Breast epithelium (tissue), 4 donors: ENCODE data around the gene SERPINB6. TPM values are rescaled to one million over a fixed set of nuclear protein-coding genes. Genes with fewer than 3 reads are reported as not detected.

ENCODE experiments used
- DNase-seq, 2 donors: peaks; one replicate each; pipeline ENCODE4 v3.0.0-alpha.2; 2019; ENCODE audit warnings: low spot score in 2 of 2
- H3K27ac ChIP-seq, 2 donors: fragments of 200-600 bp; sonication (generic) in 1 of 2; one replicate each; pipeline ENCODE4 v1.5.1; 2016 to 2019; ENCODE audit warnings: mild to moderate bottlenecking in 1 of 2
- H3K27me3 ChIP-seq, 2 donors: fragments of 200-600 bp; sonication (generic) in 1 of 2; one replicate each; pipeline versions ENCODE4 v1.5.1 to v1.6.0; 2017 to 2019; ENCODE audit warnings: control low read depth in 1 of 2, mild to moderate bottlenecking in 1 of 2
- H3K36me3 ChIP-seq: fragments of 200-600 bp; one replicate; pipeline ENCODE4 v1.5.1; 2019
- H3K4me1 ChIP-seq, 2 donors: fragments of 200-600 bp; sonication (generic); one replicate each; pipeline ENCODE4 v1.5.1; 2016 to 2019; ENCODE audit warnings: control low read depth in 1 of 2
- H3K4me3 ChIP-seq, 3 donors: fragments of 200-600 bp; sonication (generic); 1 replicate in 2 of 3; 2 replicates in 1 of 3; pipeline ENCODE4 v1.5.1; 2016 to 2019; ENCODE audit warnings: mild to moderate bottlenecking in 3 of 3, moderate library complexity in 2 of 3
- H3K9me3 ChIP-seq, 2 donors: fragments of 200-600 bp; sonication (generic) in 1 of 2; one replicate each; pipeline ENCODE4 v1.5.1; 2016 to 2019; ENCODE audit warnings: control low read depth in 1 of 2
- CTCF ChIP-seq, 3 donors: fragments of 450-650 bp; IDR thresholded peaks; one replicate each; pipeline ENCODE4 v1.5.1; 2016 to 2017; ENCODE audit warnings: antibody characterized with exemption in 3 of 3, mild to moderate bottlenecking in 3 of 3, moderate library complexity in 3 of 3
- POLR2A ChIP-seq: fragments of 450-650 bp; IDR thresholded peaks from one replicate; pipeline ENCODE4 v1.6.1; 2016; ENCODE audit warnings: antibody characterized with exemption, mild to moderate bottlenecking, moderate library complexity
- POLR2AphosphoS5 ChIP-seq, 3 donors: sonication (generic); formaldehyde crosslinking; IDR thresholded peaks; one replicate each; pipeline ENCODE4 v1.6.1; 2017; ENCODE audit warnings: antibody characterized with exemption in 3 of 3
- intact Hi-C: fragments of 100-400 bp; cut with DNase I; formaldehyde crosslinking; loops from one replicate; pipeline ENCODE4 v1.15.1; 2023; ENCODE audit warnings: low total_unique reads
- total RNA-seq, 3 donors: library from RNA; depleted of rRNA; stranded (reverse); fragments of >200 nt; gene quantifications; one replicate each; pipeline ENCODE4 v1.1.0, GENCODE V29; 2016

The SERPINB6 gene
- total RNA-seq, 3 donors from 2014 or later: 100 to 146 (median 137) TPM

DNA sequence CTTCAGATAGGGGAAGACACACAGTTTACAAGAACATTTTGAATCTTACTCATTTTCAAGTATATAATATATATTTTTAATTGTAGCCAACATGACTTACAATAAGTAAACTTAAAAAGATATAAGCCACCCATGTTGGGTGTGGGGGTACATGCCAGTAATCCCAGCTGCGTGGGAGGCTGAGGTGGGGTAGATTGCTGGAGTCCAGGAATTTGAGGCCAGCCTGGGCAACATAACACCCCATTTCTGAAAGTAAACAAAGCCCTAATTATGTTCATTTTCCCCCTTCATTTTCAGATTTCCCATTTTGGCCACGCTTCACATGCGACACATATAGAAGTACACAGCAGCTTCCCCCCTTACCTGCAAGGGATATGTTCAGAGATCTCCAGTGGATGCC lies 30.5 kb downstream of the SERPINB6 start:
- DNase-seq: no peak
- Histone ChIP-seq H3K27ac (no peak overlapping the region), H3K36me3 (no peaks in the 10 kb centered on the region), H3K27me3 (no peaks in the 10 kb centered on the region), H3K4me1 (no peaks in the 10 kb centered on the region), H3K4me3 (no peak overlapping the region), H3K9me3 (no peaks in the 10 kb centered on the region)
- intact Hi-C loops: no loop called here
- TF ChIP-seq POLR2AphosphoS5 (IDR thresholded peaks at IDR 0.05): no peak
- TF ChIP-seq CTCF (IDR thresholded peaks at IDR 0.05): no peak
- no peak for TF ChIP-seq POLR2A

DNA sequence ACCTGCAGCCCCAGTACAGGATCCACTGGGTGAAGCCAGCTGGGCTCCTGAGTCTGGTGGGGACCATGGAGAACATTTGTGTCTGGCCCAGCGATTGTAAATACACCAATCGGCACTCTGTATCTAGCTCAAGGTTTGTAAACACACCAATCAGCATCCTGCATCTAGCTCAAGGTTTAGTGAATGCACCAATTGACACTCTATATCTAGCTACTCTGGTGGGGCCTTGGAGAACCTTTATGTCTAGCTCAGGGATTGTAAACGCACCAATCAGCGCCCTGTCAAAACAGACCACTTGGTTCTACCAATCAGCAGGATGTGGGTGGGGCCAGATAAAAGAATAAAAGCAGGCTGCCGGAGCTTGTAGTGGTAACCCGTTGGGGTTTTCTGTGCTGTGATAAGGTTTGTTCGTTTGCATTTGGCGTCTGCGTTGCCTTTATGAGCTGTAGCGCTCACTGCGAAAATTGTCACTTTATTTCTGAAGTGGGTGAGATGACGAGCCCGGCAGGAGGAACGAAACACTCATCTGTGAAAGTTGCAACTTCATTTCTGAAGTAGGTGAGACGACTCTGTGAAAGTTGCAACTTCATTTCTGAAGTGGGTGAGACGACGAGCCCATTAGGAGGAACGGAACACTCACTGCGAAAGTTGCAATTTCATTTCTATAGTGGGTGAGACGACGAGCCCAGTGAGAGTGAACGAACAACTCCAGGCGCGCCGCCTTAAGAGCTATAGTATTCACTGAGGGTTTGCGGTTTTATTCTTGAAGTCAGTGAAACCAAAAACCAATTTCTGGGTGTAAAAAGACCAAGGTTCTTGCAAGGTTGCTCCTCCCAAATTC lies 31.1 kb downstream of the SERPINB6 start:
- intact Hi-C loops: no loop called here
- no peak overlapping the region for H3K4me3 ChIP-seq

DNA sequence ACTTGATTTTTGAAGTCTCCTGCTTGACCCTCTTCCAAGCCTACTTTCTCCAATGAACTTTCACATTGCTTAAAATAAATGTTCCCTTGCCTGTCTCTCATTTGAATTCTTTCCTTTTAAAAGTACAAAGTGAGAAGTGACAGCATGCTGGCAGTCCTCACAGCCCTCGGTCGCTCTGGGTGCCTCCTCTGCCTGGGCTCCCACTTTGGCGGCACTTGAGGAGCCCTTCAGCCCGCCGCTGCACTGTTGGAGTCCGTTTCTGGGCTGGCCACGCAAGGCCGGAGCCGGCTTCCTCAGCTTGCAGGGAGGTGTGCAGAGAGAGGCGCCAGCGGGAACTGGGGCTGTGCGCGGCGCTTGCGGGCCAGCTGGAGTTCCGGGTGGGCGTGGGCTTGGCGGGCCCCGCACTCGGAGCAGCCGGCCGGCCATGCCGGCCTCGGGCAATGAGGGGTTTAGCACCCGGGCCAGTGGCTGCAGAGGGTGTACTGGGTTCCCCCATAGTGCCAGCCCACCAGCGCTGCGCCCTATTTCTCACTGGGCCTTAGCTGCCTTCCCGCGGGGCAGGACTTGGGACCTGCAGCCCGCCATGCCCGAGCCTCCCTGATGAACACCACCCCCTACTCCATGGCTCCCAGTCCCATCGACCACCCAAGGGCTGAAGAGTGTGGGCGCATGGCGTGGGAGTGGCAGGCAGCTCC lies 31.9 kb downstream of the SERPINB6 start:
- intact Hi-C loops: loop anchor here (10.0 kb wide), 1 partner anchor 95 kb away; the partner anchor contains the start of gene SERPINB1
- TF ChIP-seq CTCF (IDR thresholded peaks at IDR 0.05) (no peak), POLR2A (no peak), POLR2AphosphoS5 (IDR thresholded peaks at IDR 0.05) (no peak)
- Histone ChIP-seq H3K4me1 (no peaks in the 10 kb centered on the region), H3K36me3 (no peaks in the 10 kb centered on the region), H3K9me3 (no peaks in the 10 kb centered on the region), H3K4me3 (no peak overlapping the region), H3K27me3 (no peaks in the 10 kb centered on the region), H3K27ac (no peak overlapping the region)
- DNase-seq: peak in 1 of 2 donors; percentile 9

More for the DNA sequence above, 31.1 kb downstream of the SERPINB6 start:
- H3K27ac ChIP-seq: no peak overlapping the region
- TF ChIP-seq POLR2AphosphoS5 (IDR thresholded peaks at IDR 0.05): no peak
- no peak for TF ChIP-seq CTCF (IDR thresholded peaks at IDR 0.05)
- no peak for TF ChIP-seq POLR2A
- no peaks in the 10 kb centered on the region for H3K9me3 ChIP-seq
- peak in 1 of 2 donors; percentile 16 for DNase-seq
- H3K4me1 ChIP-seq: no peaks in the 10 kb centered on the region
- no peaks in the 10 kb centered on the region for H3K36me3 ChIP-seq
- no peaks in the 10 kb centered on the region for H3K27me3 ChIP-seq

DNA sequence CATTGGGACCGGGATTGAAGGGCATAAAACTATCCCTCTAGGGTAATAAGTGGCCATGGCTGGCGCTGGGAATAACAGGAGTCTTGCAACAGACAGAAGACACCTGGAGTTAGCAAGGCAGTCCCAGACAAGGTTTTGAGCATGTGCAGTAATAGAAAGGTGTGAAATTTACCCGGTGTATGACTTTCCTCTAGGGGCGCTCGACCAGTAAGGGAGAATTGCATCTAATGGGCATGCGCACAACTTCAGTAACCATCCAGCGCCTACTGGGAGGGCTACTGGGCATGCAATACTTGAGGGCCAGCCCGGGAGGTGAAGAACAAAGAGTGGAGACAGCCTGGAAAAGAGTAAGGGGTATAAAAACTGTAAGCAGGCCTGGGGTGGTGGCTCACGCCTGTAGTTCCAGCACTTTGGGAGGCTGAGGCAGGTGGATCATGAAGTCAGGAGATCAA lies 32.7 kb downstream of the SERPINB6 start:
- no peaks in the 10 kb centered on the region for H3K4me1 ChIP-seq
- H3K9me3 ChIP-seq: no peaks in the 10 kb centered on the region
- intact Hi-C loops: loop anchor here (10.0 kb wide), 1 partner anchor 94 kb away; the partner anchor contains the start of gene SERPINB1
- DNase-seq: peak in 1 of 2 donors; percentile 3
- H3K27ac ChIP-seq: no peak overlapping the region
- no peak for TF ChIP-seq CTCF (IDR thresholded peaks at IDR 0.05)
- TF ChIP-seq POLR2A: no peak
- no peak for TF ChIP-seq POLR2AphosphoS5 (IDR thresholded peaks at IDR 0.05)
- H3K27me3 ChIP-seq: no peaks in the 10 kb centered on the region
- no peaks in the 10 kb centered on the region for H3K36me3 ChIP-seq
- no peak overlapping the region for H3K4me3 ChIP-seq
